IMR-90 (cell line): Measurements from ENCODE around the gene HLA-A. TPM values are rescaled to one million over a fixed set of nuclear protein-coding genes. Genes with fewer than 3 reads are reported as not detected.

Source experiments
- BHLHE40 ChIP-seq: fragments of 150-350 bp; IDR thresholded peaks from 2 replicates; pipeline ENCODE4 v1.6.1; 2016; ENCODE audit warnings: mild to moderate bottlenecking, low read depth, low read length
- CEBPB ChIP-seq: IDR thresholded peaks from 2 replicates; pipeline ENCODE4 v1.6.1; 2012; ENCODE audit warnings: low read depth, low read length, improper control_type of control experiment
- ELK1 ChIP-seq: fragments of 150-350 bp; IDR thresholded peaks from 2 replicates; pipeline ENCODE4 v1.6.1; 2016; ENCODE audit warnings: low read depth, mild to moderate bottlenecking, low read length, moderate library complexity, borderline replicate concordance
- FOS ChIP-seq: fragments of 150-350 bp; IDR thresholded peaks from 2 replicates; pipeline ENCODE4 v1.6.1; 2016; ENCODE audit warnings: low read depth, low read length
- MAFK ChIP-seq: IDR thresholded peaks from 2 replicates; pipeline ENCODE4 v1.6.1; 2012; ENCODE audit warnings: low read depth, low read length, improper control_type of control experiment
- NFE2L2 ChIP-seq: fragments of 150-350 bp; IDR thresholded peaks from 2 replicates; pipeline ENCODE4 v1.6.1; 2016; ENCODE audit warnings: low read depth, mild to moderate bottlenecking, low read length
- RCOR1 ChIP-seq: IDR thresholded peaks from 2 replicates; pipeline ENCODE4 v1.6.1; 2012; ENCODE audit warnings: mild to moderate bottlenecking, low read length, improper control_type of control experiment; ENCODE audit not compliant: insufficient replicate concordance
- SMC3 ChIP-seq: fragments of 150-350 bp; IDR thresholded peaks from 2 replicates; pipeline ENCODE4 v1.6.1; 2016; ENCODE audit warnings: low read depth, mild to moderate bottlenecking, antibody characterized with exemption, low read length, moderate library complexity
- polyA plus RNA-seq, 3 experiments: library from polyadenylated mRNA; depleted of rRNA; stranded (reverse); fragments of >200 nt; gene quantifications; 2 replicates each; pipeline ENCODE4 v1.2.3, GENCODE V29; 2012; ENCODE audit warnings: low replicate concordance in 1 of 3
- total RNA-seq: library from RNA; depleted of rRNA; stranded (reverse); fragments of >200 nt; gene quantifications from 2 replicates; pipeline ENCODE4 v1.2.3, GENCODE V29; 2012

Gene HLA-A
- total and polyA plus RNA-seq, 2 of the 4 experiments (the other 2 are of a cell fraction) = 94.5 to 218 TPM

- TF ChIP-seq ELK1 (no peak), MAFK (no peak), FOS (no peak), SMC3 (no peak), BHLHE40 (no peak), NFE2L2 (no peak), CEBPB (no peak), RCOR1 (no peak)
Observed at GRCh38 chr6:29948277-29948676, 5.9 kb downstream of the HLA-A start (continued).
